SK-N-SH treated with all-trans-retinoic acid at 6 μM for 48 hours (cell line): ENCODE measurements around the gene ZNF385C.

Experiments
- ATAC-seq: fragments of 200-7000 bp; cut with Tn5 transposase; 3 replicates; pipeline ENCODE4 v1.9.1; 2020; ENCODE audit warnings: mild to moderate bottlenecking, moderate library complexity
- ARNTL ChIP-seq: fragments of 450-650 bp; formaldehyde crosslinking; IDR thresholded peaks from 2 replicates; pipeline ENCODE4 v1.5.0; 2020; ENCODE audit warnings: low read depth, mild to moderate bottlenecking, moderate library complexity, borderline replicate concordance
- BACH2 ChIP-seq: fragments of 250-450 bp; sonication (Bioruptor Pico); IDR thresholded peaks from 2 replicates; pipeline ENCODE4 v1.9.0; 2021; ENCODE audit warnings: mild to moderate bottlenecking, borderline replicate concordance
- CSDC2 ChIP-seq: fragments of 250-450 bp; sonication (Bioruptor Pico); IDR thresholded peaks from 2 replicates; pipeline ENCODE4 v1.5.0; 2020; ENCODE audit warnings: mild to moderate bottlenecking, moderate library complexity
- ESRRG ChIP-seq: fragments of 250-450 bp; sonication (Bioruptor Pico); IDR thresholded peaks from 2 replicates; pipeline ENCODE4 v1.6.1; 2021; ENCODE audit warnings: mild to moderate bottlenecking
- GLIS3 ChIP-seq: fragments of 250-450 bp; sonication (Bioruptor Pico); IDR thresholded peaks from 2 replicates; pipeline ENCODE4 v1.5.0; 2020; ENCODE audit warnings: mild to moderate bottlenecking, moderate library complexity
- ISL1 ChIP-seq: fragments of 250-450 bp; sonication (Bioruptor Pico); IDR thresholded peaks from 2 replicates; pipeline ENCODE4 v2.1.2; 2022; ENCODE audit warnings: mild to moderate bottlenecking, moderate library complexity
- OSR1 ChIP-seq: fragments of 250-450 bp; sonication (Bioruptor Pico); IDR thresholded peaks from 2 replicates; pipeline ENCODE4 v1.8.0; 2022; ENCODE audit warnings: moderate library complexity, mild to moderate bottlenecking, inconsistent platforms
- RARB ChIP-seq: fragments of 250-450 bp; sonication (Bioruptor Pico); IDR thresholded peaks from 2 replicates; pipeline ENCODE4 v1.8.0; 2021; ENCODE audit warnings: mild to moderate bottlenecking, moderate library complexity
- TCF4 ChIP-seq: fragments of 250-450 bp; sonication (Bioruptor Pico); IDR thresholded peaks from 2 replicates; pipeline ENCODE4 v1.8.0; 2021; ENCODE audit warnings: mild to moderate bottlenecking, moderate library complexity, borderline replicate concordance
- TOX ChIP-seq: fragments of 250-450 bp; sonication (Bioruptor Pico); IDR thresholded peaks from 2 replicates; pipeline ENCODE4 v1.8.0; 2021; ENCODE audit warnings: mild to moderate bottlenecking, moderate library complexity, borderline replicate concordance
- ZFP3 ChIP-seq: fragments of 250-450 bp; sonication (Bioruptor Pico); IDR thresholded peaks from 2 replicates; pipeline ENCODE4 v1.5.0; 2020; ENCODE audit warnings: mild to moderate bottlenecking, moderate library complexity
- ZFP30 ChIP-seq: fragments of 450-650 bp; formaldehyde crosslinking; IDR thresholded peaks from 2 replicates; pipeline ENCODE4 v1.5.0; 2022; ENCODE audit warnings: mild to moderate bottlenecking, moderate library complexity
- ZNF565 ChIP-seq: fragments of 450-650 bp; formaldehyde crosslinking; conservative IDR thresholded peaks from 2 replicates; pipeline ENCODE4 v1.5.0; 2020; ENCODE audit warnings: low read depth, mild to moderate bottlenecking, moderate library complexity
- ZNF70 ChIP-seq: fragments of 450-650 bp; formaldehyde crosslinking; IDR thresholded peaks from 2 replicates; pipeline ENCODE4 v1.5.0; 2020; ENCODE audit warnings: mild to moderate bottlenecking, moderate library complexity
- TF ChIP-seq, protein P1 (sequence below): fragments of 250-450 bp; sonication (Bioruptor Pico); IDR thresholded peaks from 2 replicates; pipeline ENCODE4 v1.8.0; 2021; ENCODE audit warnings: low read depth, mild to moderate bottlenecking, moderate library complexity, borderline replicate concordance
- TF ChIP-seq, protein P2 (sequence below): fragments of 250-450 bp; sonication (Bioruptor Pico); IDR thresholded peaks from 2 replicates; pipeline ENCODE4 v1.5.0; 2020; ENCODE audit warnings: mild to moderate bottlenecking, moderate library complexity
- TF ChIP-seq, protein P3 (sequence below): fragments of 250-450 bp; sonication (Bioruptor Pico); IDR thresholded peaks from 2 replicates; pipeline ENCODE4 v1.5.1; 2021; ENCODE audit warnings: mild to moderate bottlenecking, moderate library complexity
- TF ChIP-seq, protein P4 (sequence below): fragments of 250-450 bp; sonication (Bioruptor Pico); IDR thresholded peaks from 2 replicates; pipeline ENCODE4 v1.8.0; 2020; ENCODE audit warnings: mild to moderate bottlenecking, moderate library complexity, borderline replicate concordance

The ZNF385C gene

DNA sequence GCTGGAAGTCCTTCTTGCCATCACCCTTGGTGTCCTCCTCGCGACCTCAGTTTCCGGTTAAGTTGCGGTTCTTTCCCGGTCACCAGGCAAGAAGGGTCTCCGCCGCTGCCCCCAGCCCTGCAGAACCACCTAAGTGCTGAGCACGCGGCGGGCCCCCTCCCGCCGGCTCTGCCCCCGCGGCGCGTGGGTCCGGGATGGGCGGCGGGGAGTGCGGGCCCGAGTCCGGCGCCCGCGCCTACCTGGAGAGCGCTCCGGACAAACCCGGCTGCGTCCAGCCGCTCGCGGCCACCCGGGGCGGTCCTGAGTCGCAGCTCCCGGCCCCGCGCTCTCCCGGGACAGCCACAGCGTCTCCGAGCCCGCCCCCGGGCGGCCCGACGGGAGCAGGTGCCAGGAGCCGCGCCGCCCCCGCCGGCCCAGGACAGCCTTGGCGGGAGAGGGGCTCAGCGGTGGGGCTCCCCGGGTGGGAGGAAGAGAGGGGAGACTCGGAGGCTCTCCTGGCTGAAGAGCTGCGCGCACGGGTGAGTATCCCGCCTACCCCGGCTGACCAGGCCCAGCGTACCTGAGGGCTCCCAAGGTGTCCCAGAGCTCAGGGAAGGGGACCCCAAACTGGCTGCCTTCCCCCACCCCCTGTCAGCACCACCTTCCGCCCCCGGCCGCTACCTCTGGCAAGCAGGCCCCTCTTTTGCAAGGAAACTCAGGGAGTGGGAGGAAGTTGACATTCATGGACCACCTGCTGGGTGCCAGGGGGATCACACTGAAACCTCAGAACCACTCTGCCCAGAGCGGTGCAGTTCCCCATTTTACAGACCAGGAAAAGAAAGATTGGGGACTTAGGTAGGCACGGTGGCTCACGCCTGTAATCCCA is 25.7 kb downstream of the ZNF385C start:
- peak; percentile 64 for ATAC-seq
- TF ChIP-seq CSDC2 (CRISPR knock-in tag) (no peak), OSR1 (CRISPR knock-in tag) (no peak), ZNF565 (no peak), ZFP3 (CRISPR knock-in tag) (no peak), TCF4 (CRISPR knock-in tag) (no peak), ARNTL (CRISPR knock-in tag) (no peak), ZFP30 (CRISPR knock-in tag) (no peak), ZNF70 (CRISPR knock-in tag) (no peak), TOX (CRISPR knock-in tag) (no peak), ISL1 (CRISPR knock-in tag) (no peak), BACH2 (CRISPR knock-in tag) (no peak), RARB (CRISPR knock-in tag) (no peak)
- TF ChIP-seq, protein P1, sequence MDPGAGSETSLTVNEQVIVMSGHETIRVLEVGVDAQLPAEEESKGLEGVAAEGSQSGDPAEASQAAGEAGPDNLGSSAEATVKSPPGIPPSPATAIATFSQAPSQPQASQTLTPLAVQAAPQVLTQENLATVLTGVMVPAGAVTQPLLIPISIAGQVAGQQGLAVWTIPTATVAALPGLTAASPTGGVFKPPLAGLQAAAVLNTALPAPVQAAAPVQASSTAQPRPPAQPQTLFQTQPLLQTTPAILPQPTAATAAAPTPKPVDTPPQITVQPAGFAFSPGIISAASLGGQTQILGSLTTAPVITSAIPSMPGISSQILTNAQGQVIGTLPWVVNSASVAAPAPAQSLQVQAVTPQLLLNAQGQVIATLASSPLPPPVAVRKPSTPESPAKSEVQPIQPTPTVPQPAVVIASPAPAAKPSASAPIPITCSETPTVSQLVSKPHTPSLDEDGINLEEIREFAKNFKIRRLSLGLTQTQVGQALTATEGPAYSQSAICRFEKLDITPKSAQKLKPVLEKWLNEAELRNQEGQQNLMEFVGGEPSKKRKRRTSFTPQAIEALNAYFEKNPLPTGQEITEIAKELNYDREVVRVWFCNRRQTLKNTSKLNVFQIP (CRISPR knock-in tag) = no peak
- TF ChIP-seq, protein P2, sequence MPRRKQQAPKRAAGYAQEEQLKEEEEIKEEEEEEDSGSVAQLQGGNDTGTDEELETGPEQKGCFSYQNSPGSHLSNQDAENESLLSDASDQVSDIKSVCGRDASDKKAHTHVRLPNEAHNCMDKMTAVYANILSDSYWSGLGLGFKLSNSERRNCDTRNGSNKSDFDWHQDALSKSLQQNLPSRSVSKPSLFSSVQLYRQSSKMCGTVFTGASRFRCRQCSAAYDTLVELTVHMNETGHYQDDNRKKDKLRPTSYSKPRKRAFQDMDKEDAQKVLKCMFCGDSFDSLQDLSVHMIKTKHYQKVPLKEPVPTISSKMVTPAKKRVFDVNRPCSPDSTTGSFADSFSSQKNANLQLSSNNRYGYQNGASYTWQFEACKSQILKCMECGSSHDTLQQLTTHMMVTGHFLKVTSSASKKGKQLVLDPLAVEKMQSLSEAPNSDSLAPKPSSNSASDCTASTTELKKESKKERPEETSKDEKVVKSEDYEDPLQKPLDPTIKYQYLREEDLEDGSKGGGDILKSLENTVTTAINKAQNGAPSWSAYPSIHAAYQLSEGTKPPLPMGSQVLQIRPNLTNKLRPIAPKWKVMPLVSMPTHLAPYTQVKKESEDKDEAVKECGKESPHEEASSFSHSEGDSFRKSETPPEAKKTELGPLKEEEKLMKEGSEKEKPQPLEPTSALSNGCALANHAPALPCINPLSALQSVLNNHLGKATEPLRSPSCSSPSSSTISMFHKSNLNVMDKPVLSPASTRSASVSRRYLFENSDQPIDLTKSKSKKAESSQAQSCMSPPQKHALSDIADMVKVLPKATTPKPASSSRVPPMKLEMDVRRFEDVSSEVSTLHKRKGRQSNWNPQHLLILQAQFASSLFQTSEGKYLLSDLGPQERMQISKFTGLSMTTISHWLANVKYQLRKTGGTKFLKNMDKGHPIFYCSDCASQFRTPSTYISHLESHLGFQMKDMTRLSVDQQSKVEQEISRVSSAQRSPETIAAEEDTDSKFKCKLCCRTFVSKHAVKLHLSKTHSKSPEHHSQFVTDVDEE = no peak
- TF ChIP-seq, protein P3, sequence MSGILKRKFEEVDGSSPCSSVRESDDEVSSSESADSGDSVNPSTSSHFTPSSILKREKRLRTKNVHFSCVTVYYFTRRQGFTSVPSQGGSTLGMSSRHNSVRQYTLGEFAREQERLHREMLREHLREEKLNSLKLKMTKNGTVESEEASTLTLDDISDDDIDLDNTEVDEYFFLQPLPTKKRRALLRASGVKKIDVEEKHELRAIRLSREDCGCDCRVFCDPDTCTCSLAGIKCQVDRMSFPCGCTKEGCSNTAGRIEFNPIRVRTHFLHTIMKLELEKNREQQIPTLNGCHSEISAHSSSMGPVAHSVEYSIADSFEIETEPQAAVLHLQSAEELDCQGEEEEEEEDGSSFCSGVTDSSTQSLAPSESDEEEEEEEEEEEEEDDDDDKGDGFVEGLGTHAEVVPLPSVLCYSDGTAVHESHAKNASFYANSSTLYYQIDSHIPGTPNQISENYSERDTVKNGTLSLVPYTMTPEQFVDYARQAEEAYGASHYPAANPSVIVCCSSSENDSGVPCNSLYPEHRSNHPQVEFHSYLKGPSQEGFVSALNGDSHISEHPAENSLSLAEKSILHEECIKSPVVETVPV = no peak
- TF ChIP-seq, protein P4, sequence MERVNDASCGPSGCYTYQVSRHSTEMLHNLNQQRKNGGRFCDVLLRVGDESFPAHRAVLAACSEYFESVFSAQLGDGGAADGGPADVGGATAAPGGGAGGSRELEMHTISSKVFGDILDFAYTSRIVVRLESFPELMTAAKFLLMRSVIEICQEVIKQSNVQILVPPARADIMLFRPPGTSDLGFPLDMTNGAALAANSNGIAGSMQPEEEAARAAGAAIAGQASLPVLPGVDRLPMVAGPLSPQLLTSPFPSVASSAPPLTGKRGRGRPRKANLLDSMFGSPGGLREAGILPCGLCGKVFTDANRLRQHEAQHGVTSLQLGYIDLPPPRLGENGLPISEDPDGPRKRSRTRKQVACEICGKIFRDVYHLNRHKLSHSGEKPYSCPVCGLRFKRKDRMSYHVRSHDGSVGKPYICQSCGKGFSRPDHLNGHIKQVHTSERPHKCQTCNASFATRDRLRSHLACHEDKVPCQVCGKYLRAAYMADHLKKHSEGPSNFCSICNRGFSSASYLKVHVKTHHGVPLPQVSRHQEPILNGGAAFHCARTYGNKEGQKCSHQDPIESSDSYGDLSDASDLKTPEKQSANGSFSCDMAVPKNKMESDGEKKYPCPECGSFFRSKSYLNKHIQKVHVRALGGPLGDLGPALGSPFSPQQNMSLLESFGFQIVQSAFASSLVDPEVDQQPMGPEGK = no peak

DNA sequence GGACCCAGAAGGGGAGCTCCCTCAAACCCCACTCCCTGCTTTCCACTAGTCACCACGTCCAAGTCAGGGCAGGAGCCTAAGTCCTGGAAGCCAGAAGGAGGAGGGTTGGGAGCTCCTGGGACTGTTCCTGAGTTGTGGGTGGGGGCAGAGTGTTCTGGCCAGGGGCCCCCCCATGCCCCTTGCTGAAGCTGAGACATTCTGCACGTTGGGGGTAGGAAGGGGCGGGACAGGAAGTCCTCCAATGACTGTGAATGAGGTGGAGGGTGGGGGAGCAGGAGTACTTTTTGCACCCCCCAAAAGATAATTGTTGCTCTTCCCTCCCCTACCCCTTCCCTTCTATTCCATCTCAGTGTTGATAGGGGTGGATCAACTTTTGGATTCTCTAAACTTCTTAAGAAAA is 26.5 kb downstream of the ZNF385C start:
- TF ChIP-seq, protein P2 = no peak
- TF ChIP-seq ESRRG (CRISPR knock-in tag) (no peak), GLIS3 (CRISPR knock-in tag) (no peak), ZFP30 (CRISPR knock-in tag) (no peak), BACH2 (CRISPR knock-in tag) (no peak), ISL1 (CRISPR knock-in tag) (no peak)
- TF ChIP-seq, protein P3 = no peak
- ATAC-seq = no peak
